ENCODE results near the gene C8A.

DNA sequence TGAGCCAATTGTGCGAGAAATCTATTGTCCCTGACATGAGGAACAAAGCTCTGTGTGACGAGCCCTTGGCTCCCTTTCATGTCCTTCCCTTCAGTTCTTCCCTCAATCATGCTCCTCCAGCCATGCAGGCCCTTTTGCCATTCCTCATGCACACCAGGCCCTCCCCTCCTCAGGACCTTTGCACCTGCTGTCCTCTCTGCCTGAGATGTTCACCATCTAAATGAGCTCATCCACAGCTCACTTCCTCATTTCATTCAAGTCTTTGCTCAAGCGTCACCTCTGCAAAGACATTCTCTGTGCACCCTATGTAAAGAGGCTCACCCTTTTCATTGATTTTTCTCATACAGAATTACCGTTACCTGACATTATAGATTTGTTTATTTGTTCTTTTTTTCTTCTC is 67.5 kb downstream of the C8A start:
- TF ChIP-seq POLR2A (IDR thresholded peaks at IDR 0.05; ENCODE audit: control extremely low read depth in 1 of 2, low read depth in 2 of 2, low read length in 2 of 2) (no peak), POLR2AphosphoS5 (IDR thresholded peaks at IDR 0.05; ENCODE audit: low read depth, low read length) (no peak), MAFK (IDR thresholded peaks at IDR 0.05; ENCODE audit: low read depth, low read length) (no peak), CREB1 (IDR thresholded peaks at IDR 0.05) (no peak), SP1 (IDR thresholded peaks at IDR 0.05; ENCODE audit: low read depth, low read length) (no peak), JUN (IDR thresholded peaks at IDR 0.05; ENCODE audit: low read depth, low read length) (no peak), ASH2L (IDR thresholded peaks at IDR 0.05; ENCODE audit: low read length) (no peak), TCF12 (IDR thresholded peaks at IDR 0.05; ENCODE audit: low read depth, low read length) (no peak)
- TF ChIP-seq, protein P1, sequence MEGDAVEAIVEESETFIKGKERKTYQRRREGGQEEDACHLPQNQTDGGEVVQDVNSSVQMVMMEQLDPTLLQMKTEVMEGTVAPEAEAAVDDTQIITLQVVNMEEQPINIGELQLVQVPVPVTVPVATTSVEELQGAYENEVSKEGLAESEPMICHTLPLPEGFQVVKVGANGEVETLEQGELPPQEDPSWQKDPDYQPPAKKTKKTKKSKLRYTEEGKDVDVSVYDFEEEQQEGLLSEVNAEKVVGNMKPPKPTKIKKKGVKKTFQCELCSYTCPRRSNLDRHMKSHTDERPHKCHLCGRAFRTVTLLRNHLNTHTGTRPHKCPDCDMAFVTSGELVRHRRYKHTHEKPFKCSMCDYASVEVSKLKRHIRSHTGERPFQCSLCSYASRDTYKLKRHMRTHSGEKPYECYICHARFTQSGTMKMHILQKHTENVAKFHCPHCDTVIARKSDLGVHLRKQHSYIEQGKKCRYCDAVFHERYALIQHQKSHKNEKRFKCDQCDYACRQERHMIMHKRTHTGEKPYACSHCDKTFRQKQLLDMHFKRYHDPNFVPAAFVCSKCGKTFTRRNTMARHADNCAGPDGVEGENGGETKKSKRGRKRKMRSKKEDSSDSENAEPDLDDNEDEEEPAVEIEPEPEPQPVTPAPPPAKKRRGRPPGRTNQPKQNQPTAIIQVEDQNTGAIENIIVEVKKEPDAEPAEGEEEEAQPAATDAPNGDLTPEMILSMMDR (IDR thresholded peaks at IDR 0.05; ENCODE audit: control extremely low read depth in 1 of 3, insufficient read depth in 1 of 3, low read depth in 1 of 3, low read length in 3 of 3) = no peak
- TF ChIP-seq, protein P2, sequence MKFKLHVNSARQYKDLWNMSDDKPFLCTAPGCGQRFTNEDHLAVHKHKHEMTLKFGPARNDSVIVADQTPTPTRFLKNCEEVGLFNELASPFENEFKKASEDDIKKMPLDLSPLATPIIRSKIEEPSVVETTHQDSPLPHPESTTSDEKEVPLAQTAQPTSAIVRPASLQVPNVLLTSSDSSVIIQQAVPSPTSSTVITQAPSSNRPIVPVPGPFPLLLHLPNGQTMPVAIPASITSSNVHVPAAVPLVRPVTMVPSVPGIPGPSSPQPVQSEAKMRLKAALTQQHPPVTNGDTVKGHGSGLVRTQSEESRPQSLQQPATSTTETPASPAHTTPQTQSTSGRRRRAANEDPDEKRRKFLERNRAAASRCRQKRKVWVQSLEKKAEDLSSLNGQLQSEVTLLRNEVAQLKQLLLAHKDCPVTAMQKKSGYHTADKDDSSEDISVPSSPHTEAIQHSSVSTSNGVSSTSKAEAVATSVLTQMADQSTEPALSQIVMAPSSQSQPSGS (IDR thresholded peaks at IDR 0.05; ENCODE audit: low read length) = no peak

Measured in H1 (cell line).